SKM-1 treated with dmso at 0.1 percent for 144 hours (cell line): ENCODE results near the gene PGA3.
"Not testable (repeated sequence)": the region's sequence is repeated elsewhere in the genome, so short reads cannot be mapped to it uniquely, and the experiment has no call there.

Source experiments
- DNase-seq: peaks from one replicate; lab custom pipeline; 2025; ENCODE audit not compliant: unreplicated experiment; lab: John Stamatoyannopoulos, UW

PGA3 gene

DNA sequence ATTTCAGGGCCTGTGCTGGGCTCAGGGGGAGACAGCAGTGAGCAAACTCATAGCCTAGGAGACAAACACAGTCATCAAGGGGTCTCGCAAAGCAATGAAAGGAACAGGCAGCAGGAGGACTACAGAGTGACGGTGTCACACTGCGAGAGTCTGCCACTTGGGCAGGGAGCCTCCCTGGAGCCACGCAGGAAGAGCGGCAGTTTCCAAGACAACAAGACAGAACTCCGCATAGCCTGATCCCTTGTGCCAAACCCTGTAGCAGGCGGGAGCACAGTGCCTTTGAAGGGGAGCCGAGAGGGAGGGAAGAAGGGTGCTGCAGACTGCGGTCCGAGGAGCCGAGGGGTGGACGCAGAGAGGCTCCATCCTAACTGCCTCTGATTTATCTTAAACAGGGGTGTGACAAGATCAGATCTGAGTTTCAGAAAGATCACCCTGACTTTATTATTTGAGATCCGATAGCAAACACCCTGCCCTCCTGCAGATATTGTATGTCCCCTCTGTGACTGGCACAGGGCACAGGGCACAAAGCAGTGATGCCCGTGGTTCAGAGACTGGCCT, 1.3 kb downstream of the PGA3 start:
- not testable (repeated sequence) for DNase-seq

DNA sequence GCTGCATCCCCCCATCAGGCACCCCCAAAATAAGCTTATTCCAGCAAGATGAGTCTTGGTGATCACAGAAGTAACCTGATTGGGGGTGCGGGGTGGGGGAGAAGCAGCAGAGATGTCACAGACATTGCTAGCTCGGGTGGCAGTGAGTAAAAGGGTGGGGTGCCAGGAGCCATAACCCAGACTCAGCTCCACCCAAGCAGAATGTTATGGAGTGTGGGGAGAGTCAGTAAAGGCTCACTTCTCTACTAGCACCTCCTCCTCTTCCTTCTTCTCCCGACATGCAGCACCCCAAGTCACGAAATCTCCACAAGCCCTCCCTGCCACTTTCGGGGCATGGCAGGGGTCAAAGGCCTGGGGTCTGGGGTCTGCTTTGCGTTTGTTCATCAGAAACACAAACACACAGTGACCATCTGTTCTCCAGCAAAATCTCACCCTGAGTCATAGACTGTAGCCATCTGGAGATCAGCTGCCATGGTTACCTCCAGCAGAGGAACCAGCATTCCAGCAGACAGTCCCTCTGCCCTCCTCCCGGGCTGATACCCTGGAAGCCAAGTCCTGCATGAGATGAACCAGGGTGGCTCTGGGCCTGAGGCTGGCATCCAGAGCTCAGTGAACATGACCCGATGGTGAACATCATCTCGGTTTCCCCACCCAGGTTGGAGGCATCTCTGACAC, 4.5 kb downstream of the PGA3 start:
- DNase-seq = not testable (repeated sequence)

DNA sequence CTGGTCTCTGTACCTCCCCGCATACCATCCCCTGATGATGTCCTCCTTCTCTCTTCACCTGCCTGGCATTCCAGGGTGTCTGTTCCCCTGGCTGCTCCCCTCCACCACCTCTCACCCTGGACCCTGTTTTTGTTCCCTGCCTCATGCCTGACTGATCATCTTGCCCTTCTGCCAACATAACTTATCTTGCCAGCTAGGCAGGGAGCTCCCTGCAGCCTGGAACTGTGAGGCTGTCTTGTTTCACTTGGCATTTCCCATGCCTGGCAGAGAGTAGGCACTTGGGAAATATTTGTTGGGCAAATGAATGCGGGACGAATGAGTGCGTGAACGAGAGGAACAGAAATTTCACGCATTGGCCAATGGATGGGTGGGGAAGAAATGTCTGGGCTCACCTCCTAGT, 7.3 kb downstream of the PGA3 start:
- not testable (repeated sequence) for DNase-seq

DNA sequence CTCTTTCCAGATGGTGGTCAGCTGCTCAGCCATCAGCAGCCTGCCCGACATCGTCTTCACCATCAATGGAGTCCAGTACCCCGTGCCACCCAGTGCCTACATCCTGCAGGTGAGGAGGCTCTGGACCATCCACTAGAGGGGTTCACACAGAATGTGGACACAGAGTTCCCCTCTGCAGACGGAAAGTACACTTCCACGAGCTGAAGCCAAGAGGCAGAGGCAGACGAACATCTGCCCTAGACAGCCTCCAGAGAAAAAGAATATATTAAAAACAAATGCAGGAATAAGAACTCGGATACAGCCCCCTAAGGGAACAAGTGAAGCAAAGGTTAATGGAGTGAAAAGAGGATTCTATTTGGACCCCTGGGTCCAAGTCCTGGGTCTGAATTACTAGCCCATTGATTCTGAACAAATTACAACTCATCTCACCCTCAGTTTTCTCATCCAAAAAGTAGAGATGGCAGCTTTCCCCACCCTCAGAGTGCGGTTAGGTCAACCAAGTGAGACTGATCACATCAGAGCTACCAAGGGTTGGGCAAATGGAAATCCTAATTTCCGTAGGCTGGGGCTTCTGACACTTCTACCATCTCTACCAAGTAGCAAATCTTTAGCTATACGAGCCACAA, 8.1 kb downstream of the PGA3 start:
- DNase-seq = not testable (repeated sequence)

DNA sequence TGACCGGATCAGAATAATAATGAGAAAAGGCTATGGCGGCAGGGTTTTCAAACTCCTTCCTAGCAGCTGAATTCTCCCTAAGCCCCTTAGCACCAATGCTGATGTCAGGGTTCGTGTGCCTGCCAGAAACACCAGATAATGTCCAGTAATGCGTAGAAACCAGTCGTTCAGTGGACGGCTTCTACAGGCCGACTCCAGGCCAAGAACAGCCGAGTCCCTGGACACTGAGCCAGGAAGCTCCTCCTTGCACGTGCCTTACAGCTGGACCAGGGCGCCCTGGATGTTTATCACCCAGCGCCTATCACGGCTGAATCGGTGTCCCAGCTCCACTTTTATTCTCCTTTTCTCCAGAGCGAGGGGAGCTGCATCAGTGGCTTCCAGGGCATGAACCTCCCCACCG, 8.9 kb downstream of the PGA3 start:
- DNase-seq = not testable (repeated sequence)

DNA sequence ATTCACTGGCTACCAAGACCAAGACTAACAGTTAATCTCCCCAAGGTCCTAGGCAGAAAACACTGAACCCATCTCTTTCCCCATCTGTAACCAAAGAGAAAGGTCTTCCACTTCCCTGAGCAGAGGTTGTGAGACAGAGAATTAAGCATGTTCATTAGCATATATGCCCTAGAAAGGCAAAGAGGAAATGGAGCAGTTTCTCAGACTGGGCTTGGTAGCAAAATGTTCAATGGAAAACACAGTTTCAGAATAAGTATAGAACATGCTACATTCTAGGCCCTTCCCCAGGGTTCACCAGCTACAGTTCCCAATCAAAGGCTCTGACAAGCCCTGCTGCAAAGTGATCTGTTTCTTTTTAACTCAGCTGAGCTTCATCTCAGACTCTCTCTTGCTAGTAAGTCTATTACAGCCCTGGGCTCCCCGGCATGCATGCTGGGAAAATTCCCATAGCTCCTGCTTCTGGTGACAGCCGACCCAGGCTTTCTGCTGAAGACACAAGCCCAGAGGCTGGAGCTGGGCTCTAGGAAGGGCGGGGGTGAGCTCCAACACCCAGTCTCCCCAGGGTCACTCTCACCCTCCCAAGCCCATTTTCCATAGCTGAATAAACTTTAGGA, 10.5 kb downstream of the PGA3 start:
- DNase-seq = not testable (repeated sequence)

DNA sequence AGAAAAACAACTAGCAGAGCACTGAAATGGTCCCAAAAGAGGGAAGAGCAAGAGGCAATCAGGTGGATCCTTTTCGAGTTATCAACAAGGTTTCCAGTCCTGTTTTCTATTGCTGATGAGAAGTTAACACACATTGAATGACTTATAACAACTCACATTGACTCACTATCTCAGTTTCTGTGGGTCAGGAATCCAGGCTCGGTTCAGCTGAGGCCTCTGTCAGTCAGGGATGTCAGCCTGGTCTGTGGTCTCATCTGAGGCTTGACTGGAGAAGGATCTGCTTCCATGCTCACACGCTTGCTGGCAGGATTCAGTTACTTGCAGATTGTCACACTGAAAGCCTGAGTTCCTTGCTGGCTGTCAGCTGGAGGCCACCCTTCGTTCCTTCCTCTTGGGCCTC, 15.0 kb downstream of the PGA3 start:
- not testable (repeated sequence) for DNase-seq

DNA sequence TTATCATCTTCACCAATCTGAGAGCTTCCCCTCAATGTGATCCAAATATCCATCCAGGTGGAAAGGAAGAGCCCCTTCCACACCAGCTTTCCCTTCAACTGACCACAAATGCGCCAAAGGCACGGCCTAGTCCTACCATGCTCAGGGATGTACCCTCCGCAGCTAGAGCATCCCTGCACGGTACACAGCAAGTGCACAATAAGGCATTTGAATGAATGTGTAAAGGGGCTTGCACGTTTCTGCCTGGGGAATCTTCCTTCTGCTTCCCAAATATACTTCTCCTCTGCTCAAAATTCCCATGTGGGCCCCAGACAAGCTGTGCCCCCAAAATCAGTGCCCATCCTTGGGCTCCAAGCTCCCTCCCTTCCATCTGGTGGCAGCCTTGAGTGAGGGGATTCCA, 15.7 kb downstream of the PGA3 start:
- not testable (repeated sequence) for DNase-seq

DNA sequence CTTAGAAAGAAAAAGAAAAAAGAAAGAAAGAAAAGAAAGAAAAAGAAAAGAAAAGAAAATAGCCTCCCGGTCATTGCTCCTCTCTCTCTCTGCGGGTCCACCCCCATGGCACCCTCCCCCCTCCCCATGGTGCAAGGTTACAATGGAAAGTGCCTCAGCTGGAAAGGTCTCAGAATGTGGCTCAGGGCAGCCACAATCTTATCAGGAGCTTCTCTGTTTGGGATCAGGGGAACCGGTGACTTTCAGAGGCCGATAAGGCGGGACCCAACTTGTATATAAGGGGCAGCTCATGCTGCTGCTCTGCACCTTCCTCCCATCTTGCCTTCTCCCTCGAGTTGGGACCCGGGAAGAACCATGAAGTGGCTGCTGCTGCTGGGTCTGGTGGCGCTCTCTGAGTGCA, 18.7 kb downstream of the PGA3 start, which contains the start of gene PGA4:
Gene PGA4, plus strand, starts transcription at position 301 of the 400 bp plus-strand sequence. Its CDS starts 54 bp downstream, at position 355.
- not testable (repeated sequence) for DNase-seq

DNA sequence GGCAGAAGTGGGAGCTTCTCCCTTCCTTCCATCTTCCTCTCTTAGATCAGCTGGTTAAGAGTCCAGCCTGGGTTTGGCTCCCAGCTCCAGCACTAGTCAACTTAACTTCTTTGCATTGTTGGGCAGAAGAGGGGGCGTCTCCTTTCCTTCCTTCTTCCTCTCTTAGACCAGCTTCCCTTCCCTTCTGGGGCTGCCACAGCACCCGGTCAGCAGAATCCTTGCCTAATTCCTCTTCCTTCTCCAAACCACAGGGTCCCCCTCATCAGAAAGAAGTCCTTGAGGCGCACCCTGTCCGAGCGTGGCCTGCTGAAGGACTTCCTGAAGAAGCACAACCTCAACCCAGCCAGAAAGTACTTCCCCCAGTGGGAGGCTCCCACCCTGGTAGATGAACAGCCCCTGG, 19.4 kb downstream of the PGA3 start:
- not testable (repeated sequence) for DNase-seq

DNA sequence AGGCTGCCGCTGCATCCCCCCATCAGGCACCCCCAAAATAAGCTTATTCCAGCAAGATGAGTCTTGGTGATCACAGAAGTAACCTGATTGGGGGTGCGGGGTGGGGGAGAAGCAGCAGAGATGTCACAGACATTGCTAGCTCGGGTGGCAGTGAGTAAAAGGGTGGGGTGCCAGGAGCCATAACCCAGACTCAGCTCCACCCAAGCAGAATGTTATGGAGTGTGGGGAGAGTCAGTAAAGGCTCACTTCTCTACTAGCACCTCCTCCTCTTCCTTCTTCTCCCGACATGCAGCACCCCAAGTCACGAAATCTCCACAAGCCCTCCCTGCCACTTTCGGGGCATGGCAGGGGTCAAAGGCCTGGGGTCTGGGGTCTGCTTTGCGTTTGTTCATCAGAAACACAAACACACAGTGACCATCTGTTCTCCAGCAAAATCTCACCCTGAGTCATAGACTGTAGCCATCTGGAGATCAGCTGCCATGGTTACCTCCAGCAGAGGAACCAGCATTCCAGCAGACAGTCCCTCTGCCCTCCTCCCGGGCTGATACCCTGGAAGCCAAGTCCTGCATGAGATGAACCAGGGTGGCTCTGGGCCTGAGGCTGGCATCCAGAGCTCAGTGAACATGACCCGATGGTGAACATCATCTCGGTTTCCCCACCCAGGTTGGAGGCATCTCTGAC, 23.3 kb downstream of the PGA3 start:
- DNase-seq = not testable (repeated sequence)

DNA sequence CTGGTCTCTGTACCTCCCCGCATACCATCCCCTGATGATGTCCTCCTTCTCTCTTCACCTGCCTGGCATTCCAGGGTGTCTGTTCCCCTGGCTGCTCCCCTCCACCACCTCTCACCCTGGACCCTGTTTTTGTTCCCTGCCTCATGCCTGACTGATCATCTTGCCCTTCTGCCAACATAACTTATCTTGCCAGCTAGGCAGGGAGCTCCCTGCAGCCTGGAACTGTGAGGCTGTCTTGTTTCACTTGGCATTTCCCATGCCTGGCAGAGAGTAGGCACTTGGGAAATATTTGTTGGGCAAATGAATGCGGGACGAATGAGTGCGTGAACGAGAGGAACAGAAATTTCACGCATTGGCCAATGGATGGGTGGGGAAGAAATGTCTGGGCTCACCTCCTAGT, 26.1 kb downstream of the PGA3 start:
- not testable (repeated sequence) for DNase-seq

DNA sequence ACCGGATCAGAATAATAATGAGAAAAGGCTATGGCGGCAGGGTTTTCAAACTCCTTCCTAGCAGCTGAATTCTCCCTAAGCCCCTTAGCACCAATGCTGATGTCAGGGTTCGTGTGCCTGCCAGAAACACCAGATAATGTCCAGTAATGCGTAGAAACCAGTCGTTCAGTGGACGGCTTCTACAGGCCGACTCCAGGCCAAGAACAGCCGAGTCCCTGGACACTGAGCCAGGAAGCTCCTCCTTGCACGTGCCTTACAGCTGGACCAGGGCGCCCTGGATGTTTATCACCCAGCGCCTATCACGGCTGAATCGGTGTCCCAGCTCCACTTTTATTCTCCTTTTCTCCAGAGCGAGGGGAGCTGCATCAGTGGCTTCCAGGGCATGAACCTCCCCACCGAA, 27.7 kb downstream of the PGA3 start:
- DNase-seq = not testable (repeated sequence)

DNA sequence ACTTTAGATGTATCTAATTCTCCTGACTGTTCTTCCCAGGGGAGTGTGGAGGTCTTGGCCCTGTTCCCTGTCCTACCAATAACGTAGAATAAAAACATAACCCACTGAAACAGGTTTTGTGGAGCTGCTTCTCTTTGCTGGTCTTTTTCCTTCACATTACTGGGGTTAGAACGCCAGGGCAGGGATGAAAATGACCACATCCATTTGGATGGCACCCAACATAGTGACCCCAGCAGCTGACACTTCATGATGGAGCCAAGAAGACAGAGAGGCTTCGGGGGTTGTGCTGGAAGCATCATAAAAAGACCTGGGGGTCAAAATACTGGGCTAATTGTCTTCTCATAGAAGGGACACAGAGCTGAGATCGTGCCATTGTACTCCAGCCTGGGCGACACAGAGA, 28.3 kb downstream of the PGA3 start:
- not testable (repeated sequence) for DNase-seq

DNA sequence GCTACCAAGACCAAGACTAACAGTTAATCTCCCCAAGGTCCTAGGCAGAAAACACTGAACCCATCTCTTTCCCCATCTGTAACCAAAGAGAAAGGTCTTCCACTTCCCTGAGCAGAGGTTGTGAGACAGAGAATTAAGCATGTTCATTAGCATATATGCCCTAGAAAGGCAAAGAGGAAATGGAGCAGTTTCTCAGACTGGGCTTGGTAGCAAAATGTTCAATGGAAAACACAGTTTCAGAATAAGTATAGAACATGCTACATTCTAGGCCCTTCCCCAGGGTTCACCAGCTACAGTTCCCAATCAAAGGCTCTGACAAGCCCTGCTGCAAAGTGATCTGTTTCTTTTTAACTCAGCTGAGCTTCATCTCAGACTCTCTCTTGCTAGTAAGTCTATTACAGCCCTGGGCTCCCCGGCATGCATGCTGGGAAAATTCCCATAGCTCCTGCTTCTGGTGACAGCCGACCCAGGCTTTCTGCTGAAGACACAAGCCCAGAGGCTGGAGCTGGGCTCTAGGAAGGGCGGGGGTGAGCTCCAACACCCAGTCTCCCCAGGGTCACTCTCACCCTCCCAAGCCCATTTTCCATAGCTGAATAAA, 29.3 kb downstream of the PGA3 start:
- not testable (repeated sequence) for DNase-seq

DNA sequence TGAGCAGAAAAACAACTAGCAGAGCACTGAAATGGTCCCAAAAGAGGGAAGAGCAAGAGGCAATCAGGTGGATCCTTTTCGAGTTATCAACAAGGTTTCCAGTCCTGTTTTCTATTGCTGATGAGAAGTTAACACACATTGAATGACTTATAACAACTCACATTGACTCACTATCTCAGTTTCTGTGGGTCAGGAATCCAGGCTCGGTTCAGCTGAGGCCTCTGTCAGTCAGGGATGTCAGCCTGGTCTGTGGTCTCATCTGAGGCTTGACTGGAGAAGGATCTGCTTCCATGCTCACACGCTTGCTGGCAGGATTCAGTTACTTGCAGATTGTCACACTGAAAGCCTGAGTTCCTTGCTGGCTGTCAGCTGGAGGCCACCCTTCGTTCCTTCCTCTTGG, 33.8 kb downstream of the PGA3 start:
- DNase-seq = not testable (repeated sequence)

DNA sequence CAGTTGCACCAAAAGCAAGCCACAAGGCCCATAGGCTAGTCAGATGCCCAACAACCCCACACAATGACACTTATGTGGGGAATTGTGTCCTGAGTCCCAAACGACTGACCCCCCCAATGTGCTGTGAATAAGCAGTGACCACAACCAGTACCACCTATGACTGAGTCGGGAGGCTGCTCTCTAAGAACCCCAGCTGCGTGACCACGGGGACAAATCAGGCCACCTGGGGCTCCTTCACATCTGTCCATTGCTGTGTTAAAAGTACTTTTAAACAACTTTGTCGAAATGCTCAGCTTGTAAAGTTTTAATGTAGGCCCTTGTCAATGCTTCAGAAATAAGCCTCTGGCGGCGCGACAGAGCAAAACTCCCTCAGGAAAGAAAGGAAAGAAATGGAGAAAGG, 37.0 kb downstream of the PGA3 start:
- not testable (repeated sequence) for DNase-seq

DNA sequence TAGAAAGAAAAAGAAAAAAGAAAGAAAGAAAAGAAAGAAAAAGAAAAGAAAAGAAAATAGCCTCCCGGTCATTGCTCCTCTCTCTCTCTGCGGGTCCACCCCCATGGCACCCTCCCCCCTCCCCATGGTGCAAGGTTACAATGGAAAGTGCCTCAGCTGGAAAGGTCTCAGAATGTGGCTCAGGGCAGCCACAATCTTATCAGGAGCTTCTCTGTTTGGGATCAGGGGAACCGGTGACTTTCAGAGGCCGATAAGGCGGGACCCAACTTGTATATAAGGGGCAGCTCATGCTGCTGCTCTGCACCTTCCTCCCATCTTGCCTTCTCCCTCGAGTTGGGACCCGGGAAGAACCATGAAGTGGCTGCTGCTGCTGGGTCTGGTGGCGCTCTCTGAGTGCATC, 37.6 kb downstream of the PGA3 start, which contains the start of gene PGA5:
Gene PGA5, plus strand, starts transcription at position 301 of the 400 bp plus-strand sequence. Its CDS starts 52 bp downstream, at position 353.
- DNase-seq = not testable (repeated sequence)

DNA sequence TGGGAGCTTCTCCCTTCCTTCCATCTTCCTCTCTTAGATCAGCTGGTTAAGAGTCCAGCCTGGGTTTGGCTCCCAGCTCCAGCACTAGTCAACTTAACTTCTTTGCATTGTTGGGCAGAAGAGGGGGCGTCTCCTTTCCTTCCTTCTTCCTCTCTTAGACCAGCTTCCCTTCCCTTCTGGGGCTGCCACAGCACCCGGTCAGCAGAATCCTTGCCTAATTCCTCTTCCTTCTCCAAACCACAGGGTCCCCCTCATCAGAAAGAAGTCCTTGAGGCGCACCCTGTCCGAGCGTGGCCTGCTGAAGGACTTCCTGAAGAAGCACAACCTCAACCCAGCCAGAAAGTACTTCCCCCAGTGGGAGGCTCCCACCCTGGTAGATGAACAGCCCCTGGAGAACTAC, 38.2 kb downstream of the PGA3 start:
- not testable (repeated sequence) for DNase-seq

DNA sequence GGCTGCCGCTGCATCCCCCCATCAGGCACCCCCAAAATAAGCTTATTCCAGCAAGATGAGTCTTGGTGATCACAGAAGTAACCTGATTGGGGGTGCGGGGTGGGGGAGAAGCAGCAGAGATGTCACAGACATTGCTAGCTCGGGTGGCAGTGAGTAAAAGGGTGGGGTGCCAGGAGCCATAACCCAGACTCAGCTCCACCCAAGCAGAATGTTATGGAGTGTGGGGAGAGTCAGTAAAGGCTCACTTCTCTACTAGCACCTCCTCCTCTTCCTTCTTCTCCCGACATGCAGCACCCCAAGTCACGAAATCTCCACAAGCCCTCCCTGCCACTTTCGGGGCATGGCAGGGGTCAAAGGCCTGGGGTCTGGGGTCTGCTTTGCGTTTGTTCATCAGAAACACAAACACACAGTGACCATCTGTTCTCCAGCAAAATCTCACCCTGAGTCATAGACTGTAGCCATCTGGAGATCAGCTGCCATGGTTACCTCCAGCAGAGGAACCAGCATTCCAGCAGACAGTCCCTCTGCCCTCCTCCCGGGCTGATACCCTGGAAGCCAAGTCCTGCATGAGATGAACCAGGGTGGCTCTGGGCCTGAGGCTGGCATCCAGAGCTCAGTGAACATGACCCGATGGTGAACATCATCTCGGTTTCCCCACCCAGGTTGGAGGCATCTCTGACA, 42.1 kb downstream of the PGA3 start:
- DNase-seq = not testable (repeated sequence)
